ENCODE data around the gene NR2E3.

The NR2E3 gene

DNA sequence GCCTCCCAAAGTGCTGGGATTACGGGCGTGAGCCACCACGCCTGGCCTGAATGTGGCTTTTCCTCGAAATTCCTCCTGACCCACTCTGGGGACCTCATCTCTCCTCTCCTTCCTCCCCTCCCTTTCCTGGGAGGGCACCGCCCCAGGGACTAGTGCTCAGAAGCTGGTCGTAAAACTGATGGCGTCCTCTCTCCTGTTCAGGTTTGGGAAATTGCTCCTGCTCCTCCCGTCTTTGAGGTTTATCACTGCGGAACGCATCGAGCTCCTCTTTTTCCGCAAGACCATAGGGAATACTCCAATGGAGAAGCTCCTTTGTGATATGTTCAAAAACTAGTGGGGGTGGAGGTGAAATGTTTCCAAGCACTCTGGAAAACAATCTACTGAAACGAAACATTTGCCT is 7.0 kb downstream of the NR2E3 start:
- no peak for DNase-seq (ENCODE audit: low read depth)
- no peak for TF ChIP-seq CTCF (conservative IDR thresholded peaks at IDR 0.05; ENCODE audit: low read length)
- H3K4me3 ChIP-seq (ENCODE audit: low read length), result no peak overlapping the region

- DNase-seq (ENCODE audit: low read depth), result no peak
- TF ChIP-seq CTCF (conservative IDR thresholded peaks at IDR 0.05; ENCODE audit: low read length), result no peak
- no peak overlapping the region for H3K4me3 ChIP-seq (ENCODE audit: low read length)
These were observed 9.8 kb downstream of the NR2E3 start for GRCh38 chr15:71820127-71820526.

DNA sequence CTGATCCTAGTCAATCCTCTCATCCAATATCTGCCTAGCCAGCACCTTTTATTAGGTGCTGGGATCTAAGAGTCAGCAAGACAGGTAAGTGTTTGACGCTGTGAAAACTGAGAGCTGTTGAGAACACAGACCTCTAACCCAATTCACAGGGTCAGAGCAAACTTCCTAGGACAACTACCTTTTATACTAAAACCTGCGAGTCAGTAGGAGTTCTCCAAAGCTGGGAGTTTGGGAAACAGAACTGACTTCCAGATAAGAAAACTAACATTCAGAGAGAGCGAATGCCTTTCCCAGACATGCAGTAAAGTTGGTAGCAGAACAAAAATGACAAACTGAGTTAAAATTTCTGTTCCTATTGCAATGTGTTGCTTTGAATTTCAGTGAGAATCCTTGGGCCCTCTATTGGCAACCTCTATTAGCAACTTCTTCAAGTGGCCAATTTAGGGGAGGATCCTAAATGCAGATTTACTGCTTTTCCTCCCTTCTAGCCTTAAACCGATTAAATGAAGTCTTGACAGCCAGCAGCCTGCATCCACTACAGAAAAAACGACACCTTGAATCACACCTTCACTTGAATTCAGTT is 11.3 kb downstream of the NR2E3 start:
- TF ChIP-seq CTCF (conservative IDR thresholded peaks at IDR 0.05; ENCODE audit: low read length), result no peak
- no peak for DNase-seq (ENCODE audit: low read depth)
- H3K4me3 ChIP-seq (ENCODE audit: low read length), result no peak overlapping the region

- no peak overlapping the region for H3K4me3 ChIP-seq (ENCODE audit: low read length)
- no peak for TF ChIP-seq CTCF (conservative IDR thresholded peaks at IDR 0.05; ENCODE audit: low read length)
- no peak for DNase-seq (ENCODE audit: low read depth)
These were observed 12.7 kb downstream of the NR2E3 start for GRCh38 chr15:71822890-71823630.

DNA sequence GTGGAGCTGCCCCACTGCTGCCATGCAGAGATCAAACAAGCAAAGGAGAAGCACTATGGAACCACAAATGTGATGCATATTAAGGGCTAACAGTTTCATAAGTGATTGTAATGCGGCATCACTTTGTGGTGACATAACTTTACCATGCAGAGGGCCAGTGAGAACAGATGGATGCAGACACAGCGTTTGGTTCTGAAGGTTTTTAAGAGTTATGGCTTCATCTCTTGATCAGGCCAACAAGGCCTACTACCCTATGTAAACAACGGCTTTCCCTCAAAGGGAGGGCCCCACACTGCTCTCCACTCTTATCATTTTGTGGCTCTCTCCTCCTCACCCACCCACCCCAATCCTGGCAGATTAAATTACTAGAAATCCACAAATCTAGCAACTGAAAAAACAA is 13.4 kb downstream of the NR2E3 start:
- no peak overlapping the region for H3K4me3 ChIP-seq (ENCODE audit: low read length)
- DNase-seq (ENCODE audit: low read depth), result no peak
- TF ChIP-seq CTCF (conservative IDR thresholded peaks at IDR 0.05; ENCODE audit: low read length), result no peak

DNA sequence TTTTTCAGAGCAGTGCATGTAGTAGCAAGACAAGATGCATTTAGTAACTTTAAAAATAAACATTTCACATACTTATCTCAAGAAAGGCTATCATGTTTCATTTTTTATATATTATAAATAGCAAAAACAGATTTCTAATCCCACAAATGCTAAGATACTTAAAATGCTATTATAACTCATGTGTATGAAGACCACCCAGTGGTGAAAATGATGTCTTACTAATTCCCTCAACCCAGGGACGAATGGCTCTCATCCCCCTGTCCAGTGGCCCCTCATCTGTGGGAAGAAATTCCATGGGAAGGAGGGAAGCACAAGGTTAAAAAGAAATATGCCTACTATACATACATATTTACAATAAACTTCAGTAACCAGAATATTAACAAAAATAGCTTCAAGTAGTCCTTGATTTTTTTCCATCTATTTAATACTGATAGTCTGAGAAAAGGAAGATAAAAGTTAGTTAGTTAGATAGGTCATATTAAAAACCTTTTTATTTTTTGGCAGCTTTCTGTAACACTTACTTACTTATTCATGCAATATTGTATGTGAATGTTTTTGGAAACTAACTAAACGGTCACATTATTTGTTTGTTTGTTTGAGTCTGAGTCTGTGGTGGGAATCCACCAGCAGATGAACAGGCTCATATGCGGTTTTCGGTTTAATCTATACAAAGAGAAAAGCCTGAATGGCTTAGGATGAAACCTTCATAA is 14.8 kb downstream of the NR2E3 start:
- no peak overlapping the region for H3K4me3 ChIP-seq (ENCODE audit: low read length)
- TF ChIP-seq CTCF (conservative IDR thresholded peaks at IDR 0.05; ENCODE audit: low read length), result no peak
- DNase-seq (ENCODE audit: low read depth), result no peak

DNA sequence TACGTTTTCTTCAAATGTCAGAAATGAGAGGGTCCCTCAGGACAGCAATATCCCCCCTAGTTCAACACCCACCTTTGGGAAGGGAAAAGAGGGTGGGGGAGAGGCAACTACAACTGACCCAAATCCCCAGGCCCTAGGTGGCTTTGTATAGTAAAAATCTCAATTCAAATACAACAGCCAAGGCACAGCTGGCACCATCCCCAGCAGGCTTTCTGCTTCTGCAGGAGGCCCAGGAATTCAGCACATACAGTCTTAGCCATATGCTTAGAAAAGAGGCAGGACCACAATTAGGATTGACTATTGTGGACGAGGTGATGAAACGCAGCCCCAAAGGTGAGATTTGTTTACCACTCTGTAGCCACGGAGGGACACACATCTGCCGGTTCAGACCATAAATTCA is 15.8 kb downstream of the NR2E3 start:
- H3K4me3 ChIP-seq (ENCODE audit: low read length), result no peak overlapping the region
- no peak for DNase-seq (ENCODE audit: low read depth)
- TF ChIP-seq CTCF (conservative IDR thresholded peaks at IDR 0.05; ENCODE audit: low read length), result no peak
